NB4 (cell line): ENCODE results near the gene IQCK.

Experiments used
- DNase-seq: peaks from one replicate; pipeline ENCODE4 v3.0.0; 2010; ENCODE audit warnings: low read depth
- H3K4me3 ChIP-seq: one replicate; pipeline ENCODE4 v1.5.1; 2011; ENCODE audit warnings: mild to moderate bottlenecking, low read depth, low read length, moderate library complexity
- CTCF ChIP-seq: IDR thresholded peaks from one replicate; pipeline ENCODE4 v1.5.1; 2012; ENCODE audit warnings: low read depth, low read length
- MYC ChIP-seq: IDR thresholded peaks from 2 replicates; pipeline ENCODE4 v1.6.1; 2011; ENCODE audit warnings: low read depth, low read length
- POLR2A ChIP-seq: IDR thresholded peaks from 2 replicates; pipeline ENCODE4 v1.6.1; 2011; ENCODE audit warnings: mild to moderate bottlenecking; ENCODE audit not compliant: insufficient read length; ENCODE audit errors: extremely low read depth
- TF ChIP-seq, protein P1 (sequence below): IDR thresholded peaks from 2 replicates; pipeline ENCODE4 v1.6.1; 2011; ENCODE audit warnings: low read depth, low read length

Gene IQCK

GRCh38 chr16:19892902-19893301 is 174.8 kb downstream of the IQCK start:
- TF ChIP-seq, protein P1, sequence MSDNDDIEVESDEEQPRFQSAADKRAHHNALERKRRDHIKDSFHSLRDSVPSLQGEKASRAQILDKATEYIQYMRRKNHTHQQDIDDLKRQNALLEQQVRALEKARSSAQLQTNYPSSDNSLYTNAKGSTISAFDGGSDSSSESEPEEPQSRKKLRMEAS, result no peak
- no peak for TF ChIP-seq POLR2A
- no peak for TF ChIP-seq MYC
- no peak for TF ChIP-seq CTCF
- no peak for DNase-seq
- no peak overlapping the region for H3K4me3 ChIP-seq

GRCh38 chr16:19894586-19894985 is 176.5 kb downstream of the IQCK start:
- TF ChIP-seq, protein P1, result no peak
- TF ChIP-seq POLR2A (no peak), MYC (no peak), CTCF (no peak)
- DNase-seq, result no peak
- H3K4me3 ChIP-seq, result no peak overlapping the region

- TF ChIP-seq CTCF, result no peak
- TF ChIP-seq MYC, result no peak
- TF ChIP-seq, protein P1, result no peak
- TF ChIP-seq POLR2A, result no peak
- no peak overlapping the region for H3K4me3 ChIP-seq
- no peak for DNase-seq
Observed at GRCh38 chr16:19896951-19897350, 178.9 kb downstream of the IQCK start.

- TF ChIP-seq CTCF (no peak), POLR2A (no peak), MYC (no peak)
- TF ChIP-seq, protein P1, result no peak
- no peak overlapping the region for H3K4me3 ChIP-seq
- no peak for DNase-seq
Observed at GRCh38 chr16:19898166-19898565, 180.1 kb downstream of the IQCK start.

DNA sequence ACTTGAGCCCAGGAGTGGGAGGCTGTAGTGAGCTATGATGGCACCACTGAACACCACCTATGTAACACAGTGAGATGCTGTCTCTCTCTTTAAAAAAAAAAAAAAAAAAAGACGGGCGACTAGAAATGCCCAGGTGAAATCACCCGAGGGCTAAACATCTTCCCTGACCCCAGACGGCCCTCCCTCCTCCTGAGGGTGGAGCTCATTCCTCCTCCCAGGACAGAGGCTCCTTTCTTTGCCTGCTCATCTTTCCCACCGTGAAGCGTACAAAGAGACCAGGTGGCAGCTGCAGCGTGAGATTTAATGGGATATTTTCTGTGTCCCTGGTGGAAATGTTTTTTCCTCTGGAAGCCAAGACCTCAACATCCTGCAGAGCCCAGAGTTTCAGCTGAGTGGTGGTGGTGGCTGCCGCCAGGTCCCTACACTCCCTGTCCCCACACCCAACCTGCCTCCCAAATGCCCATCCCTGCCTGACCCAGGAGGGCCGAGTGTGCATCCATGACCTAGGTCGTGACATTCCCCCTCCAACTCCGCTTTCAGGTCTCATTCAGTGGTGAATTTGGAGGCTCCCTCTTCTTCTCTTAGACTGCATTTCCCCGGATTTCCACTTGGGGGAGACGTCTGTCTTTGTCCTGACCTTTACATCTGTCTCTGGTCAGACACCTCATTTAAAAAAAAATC is 181.0 kb downstream of the IQCK start:
- DNase-seq, result peak; percentile 61
- no peak for TF ChIP-seq MYC
- TF ChIP-seq CTCF, result peak; percentile 82
- H3K4me3 ChIP-seq, result no peak overlapping the region

GRCh38 chr16:19899605-19899955 is 181.5 kb downstream of the IQCK start:
- no peak for DNase-seq
- TF ChIP-seq CTCF, result no peak
- TF ChIP-seq, protein P1, result no peak
- no peak for TF ChIP-seq MYC
- TF ChIP-seq POLR2A, result no peak
- no peak overlapping the region for H3K4me3 ChIP-seq
